Keratinocyte (primary cell): ENCODE results near the gene PDE10A. TPM values are rescaled to one million over a fixed set of nuclear protein-coding genes. Genes with fewer than 3 reads are reported as not detected.

Experiments used
- DNase-seq: peaks from one replicate; pipeline ENCODE4 v3.0.0-alpha.2; 2011; ENCODE audit warnings: low read depth, missing footprints, low spot score
- FAIRE-seq: peaks from 2 replicates; lab custom pipeline; 2011; peaks lifted over from hg19 to GRCh38; lab: Jason Lieb, UNC
- H2AFZ ChIP-seq: 2 replicates; pipeline ENCODE4 v1.6.0; 2012; ENCODE audit warnings: low read length, control low read depth, inconsistent platforms; ENCODE audit not compliant: control insufficient read depth
- H3K27ac ChIP-seq: 2 replicates; pipeline ENCODE4 v1.5.1; 2011; ENCODE audit warnings: low read length; ENCODE audit not compliant: control insufficient read depth, insufficient read depth
- H3K27me3 ChIP-seq: 3 replicates; pipeline ENCODE4 v1.6.0; 2011; ENCODE audit warnings: low read length; ENCODE audit not compliant: control insufficient read depth, insufficient read depth; ENCODE audit errors: extremely low read depth
- H3K36me3 ChIP-seq, 2 experiments: 2 replicates in 1 of 2; 3 replicates in 1 of 2; pipeline ENCODE4 v1.5.1; 2011; ENCODE audit warnings: low read length in 2 of 2, mild to moderate bottlenecking in 1 of 2; ENCODE audit not compliant: control insufficient read depth in 2 of 2, insufficient read depth in 2 of 2; ENCODE audit errors: extremely low read depth in 1 of 2
- H3K4me1 ChIP-seq: 3 replicates; pipeline ENCODE4 v1.5.1; 2011; ENCODE audit warnings: low read length; ENCODE audit not compliant: control insufficient read depth, insufficient read depth; ENCODE audit errors: extremely low read depth
- H3K4me2 ChIP-seq: 3 replicates; pipeline ENCODE4 v1.6.0; 2011; ENCODE audit warnings: low read depth, low read length; ENCODE audit not compliant: control insufficient read depth, insufficient read depth; ENCODE audit errors: extremely low read depth
- H3K4me3 ChIP-seq, 3 experiments: fragments of 200-600 bp in 1 of 3; sonication (generic) in 1 of 3; 2 replicates in 2 of 3; 3 replicates in 1 of 3; pipeline ENCODE4 v1.5.1; 2011 to 2016; ENCODE audit warnings: low read length in 3 of 3, mild to moderate bottlenecking in 3 of 3, control low read depth in 2 of 3, inconsistent platforms in 1 of 3, low read depth in 1 of 3, mixed read lengths in 1 of 3, mixed run types in 1 of 3, moderate library complexity in 1 of 3; ENCODE audit not compliant: control insufficient read depth in 2 of 3, insufficient read depth in 2 of 3; ENCODE audit errors: extremely low read depth in 1 of 3
- H3K79me2 ChIP-seq: 2 replicates; pipeline ENCODE4 v1.6.0; 2012; ENCODE audit warnings: low read length; ENCODE audit not compliant: control insufficient read depth, insufficient read depth
- H3K9ac ChIP-seq: 3 replicates; pipeline ENCODE4 v1.6.0; 2011; ENCODE audit warnings: low read length; ENCODE audit not compliant: control insufficient read depth, insufficient read depth; ENCODE audit errors: extremely low read depth
- H3K9me1 ChIP-seq: 3 replicates; pipeline ENCODE4 v1.6.0; 2011; ENCODE audit warnings: low read length; ENCODE audit not compliant: control insufficient read depth, insufficient read depth; ENCODE audit errors: extremely low read depth
- H3K9me3 ChIP-seq: 2 replicates; pipeline ENCODE4 v1.5.1; 2012; ENCODE audit warnings: low read depth, low read length; ENCODE audit not compliant: control insufficient read depth
- H4K20me1 ChIP-seq: 3 replicates; pipeline ENCODE4 v1.6.0; 2011; ENCODE audit warnings: low read length; ENCODE audit not compliant: control insufficient read depth, insufficient read depth; ENCODE audit errors: extremely low read depth
- EZH2 ChIP-seq: IDR thresholded peaks from one replicate; pipeline ENCODE4 v1.6.1; 2012; ENCODE audit warnings: inconsistent platforms, mild to moderate bottlenecking, low read length, moderate library complexity
- dilution Hi-C: fragments of 300-500 bp; cut with MboI; formaldehyde crosslinking; loops from one replicate; pipeline ENCODE4 v1.7.0; 2020; ENCODE audit warnings: low sequenced_read_pairs; ENCODE audit not compliant: extremely low pct_ligation_motif_present
- polyA plus RNA-seq, 5 experiments: library from polyadenylated mRNA; depleted of rRNA in 3 of 5; stranded (reverse) in 3 of 5; stranded (forward) in 1 of 5; unstranded in 1 of 5; fragments of >200 nt; gene quantifications; 1 replicate in 1 of 5; 2 replicates in 3 of 5; 3 replicates in 1 of 5; pipeline versions ENCODE4 v1.2.1 to v1.2.3, GENCODE V29; 2011 to 2012; ENCODE audit warnings: missing spikeins in 2 of 5, low read depth in 1 of 5, low replicate concordance in 1 of 5
- TF ChIP-seq, protein P1 (sequence below), 3 experiments: IDR thresholded peaks in 1 of 3; conservative IDR thresholded peaks in 1 of 3; optimal IDR thresholded peaks in 1 of 3; 2 replicates in 2 of 3; 3 replicates in 1 of 3; pipeline versions ENCODE3 to v1.5.1; 2011; ENCODE audit warnings: low read length in 3 of 3, mild to moderate bottlenecking in 3 of 3, moderate library complexity in 2 of 3, control low read depth in 1 of 3, inconsistent platforms in 1 of 3; ENCODE audit not compliant: insufficient read depth in 2 of 3; ENCODE audit errors: extremely low read depth in 1 of 3

The PDE10A gene
- polyA plus RNA-seq, 1 donor (not counting 4 experiments of a cell fraction or from before 2014, with no cell fraction given), result not detected

DNA sequence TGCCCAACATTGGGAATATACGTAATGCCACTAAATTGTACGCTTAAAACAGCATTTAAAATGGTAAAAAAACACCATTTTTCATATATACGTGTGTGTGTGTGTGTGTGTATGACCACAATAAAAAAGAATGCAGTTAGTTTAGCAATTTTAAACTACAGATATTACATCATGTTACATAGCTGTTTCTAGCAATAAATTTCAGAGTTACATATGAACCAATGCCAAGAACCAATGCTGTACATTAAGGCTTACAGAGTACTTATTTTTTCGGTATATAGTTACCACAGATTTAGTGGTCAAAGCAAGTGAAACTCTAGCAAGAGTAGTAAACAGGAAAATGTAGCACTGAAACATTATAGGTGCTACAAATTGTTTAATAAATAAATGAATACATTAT lies 119.3 kb downstream of the PDE10A start:
- dilution Hi-C loops, result no loop called here
- no peak overlapping the region for H3K4me2 ChIP-seq
- no peaks in the 10 kb centered on the region for H3K4me1 ChIP-seq
- H3K27me3 ChIP-seq, result no peaks in the 10 kb centered on the region
- no peak for DNase-seq
- H2AFZ ChIP-seq, result no peak overlapping the region
- H3K4me3 ChIP-seq, result no peak overlapping the region
- H3K9ac ChIP-seq, result no peak overlapping the region
- no peak overlapping the region for H3K27ac ChIP-seq
- H3K9me1 ChIP-seq, result no peaks in the 10 kb centered on the region
- H4K20me1 ChIP-seq, result no peaks in the 10 kb centered on the region
- no peak for TF ChIP-seq EZH2
- TF ChIP-seq, protein P1, sequence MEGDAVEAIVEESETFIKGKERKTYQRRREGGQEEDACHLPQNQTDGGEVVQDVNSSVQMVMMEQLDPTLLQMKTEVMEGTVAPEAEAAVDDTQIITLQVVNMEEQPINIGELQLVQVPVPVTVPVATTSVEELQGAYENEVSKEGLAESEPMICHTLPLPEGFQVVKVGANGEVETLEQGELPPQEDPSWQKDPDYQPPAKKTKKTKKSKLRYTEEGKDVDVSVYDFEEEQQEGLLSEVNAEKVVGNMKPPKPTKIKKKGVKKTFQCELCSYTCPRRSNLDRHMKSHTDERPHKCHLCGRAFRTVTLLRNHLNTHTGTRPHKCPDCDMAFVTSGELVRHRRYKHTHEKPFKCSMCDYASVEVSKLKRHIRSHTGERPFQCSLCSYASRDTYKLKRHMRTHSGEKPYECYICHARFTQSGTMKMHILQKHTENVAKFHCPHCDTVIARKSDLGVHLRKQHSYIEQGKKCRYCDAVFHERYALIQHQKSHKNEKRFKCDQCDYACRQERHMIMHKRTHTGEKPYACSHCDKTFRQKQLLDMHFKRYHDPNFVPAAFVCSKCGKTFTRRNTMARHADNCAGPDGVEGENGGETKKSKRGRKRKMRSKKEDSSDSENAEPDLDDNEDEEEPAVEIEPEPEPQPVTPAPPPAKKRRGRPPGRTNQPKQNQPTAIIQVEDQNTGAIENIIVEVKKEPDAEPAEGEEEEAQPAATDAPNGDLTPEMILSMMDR (optimal IDR thresholded peaks at IDR 0.05 in 1 of 3, IDR thresholded peaks at IDR 0.05 in 1 of 3, conservative IDR thresholded peaks at IDR 0.05 in 1 of 3; ENCODE audit: extremely low read depth in 1 of 3, insufficient read depth in 2 of 3, low read length in 3 of 3), result no peak
- no peaks in the 10 kb centered on the region for H3K9me3 ChIP-seq
- no peaks in the 10 kb centered on the region for H3K79me2 ChIP-seq
- no peaks in the 10 kb centered on the region for H3K36me3 ChIP-seq
- no peak for FAIRE-seq

GRCh38 chr6:165536911-165537310 lies 126.1 kb downstream of the PDE10A start:
- FAIRE-seq (no peak), DNase-seq (no peak)
- Histone ChIP-seq H3K9me1 (no peaks in the 10 kb centered on the region), H3K79me2 (no peaks in the 10 kb centered on the region), H3K4me2 (no peak overlapping the region), H4K20me1 (no peaks in the 10 kb centered on the region), H3K4me3 (no peak overlapping the region), H3K4me1 (no peaks in the 10 kb centered on the region), H3K36me3 (no peaks in the 10 kb centered on the region), H3K9me3 (no peaks in the 10 kb centered on the region), H3K9ac (no peak overlapping the region), H2AFZ (no peak overlapping the region), H3K27me3 (no peaks in the 10 kb centered on the region), H3K27ac (no peak overlapping the region)
- dilution Hi-C loops, result no loop called here
- TF ChIP-seq, protein P1 (optimal IDR thresholded peaks at IDR 0.05 in 1 of 3, IDR thresholded peaks at IDR 0.05 in 1 of 3, conservative IDR thresholded peaks at IDR 0.05 in 1 of 3; ENCODE audit: extremely low read depth in 1 of 3, insufficient read depth in 2 of 3, low read length in 3 of 3), result no peak
